Endothelial cell of umbilical vein (primary cell): ENCODE data around the gene SEC24C.

Experiments
- CTCF ChIP-seq, 2 donors: IDR thresholded peaks; 1 replicate in 1 of 2; 2 replicates in 1 of 2; pipeline ENCODE4 v1.5.1; 2011; ENCODE audit warnings: low read length in 2 of 2, mild to moderate bottlenecking in 2 of 2, moderate library complexity in 2 of 2, control low read depth in 1 of 2, inconsistent platforms in 1 of 2, low read depth in 1 of 2; ENCODE audit not compliant: insufficient read depth in 1 of 2; ENCODE audit errors: extremely low read depth in 1 of 2
- EZH2 ChIP-seq: IDR thresholded peaks from 2 replicates; pipeline ENCODE4 v1.6.1; 2012; ENCODE audit warnings: borderline replicate concordance, low read depth, mild to moderate bottlenecking, moderate library complexity, low read length, inconsistent platforms; ENCODE audit not compliant: severe bottlenecking
- MAX ChIP-seq: IDR thresholded peaks from 2 replicates; pipeline ENCODE4 v1.6.1; 2011; ENCODE audit not compliant: insufficient read depth, insufficient read length
- POLR2AphosphoS5 ChIP-seq: IDR thresholded peaks from 2 replicates; pipeline ENCODE4 v1.6.1; 2012; ENCODE audit warnings: low read depth, mild to moderate bottlenecking, control low read depth, low read length, moderate library complexity; ENCODE audit not compliant: insufficient read depth

GRCh38 chr10:73768881-73769280 lies 24.7 kb downstream of the SEC24C start:
- TF ChIP-seq MAX: no peak
- no peak for TF ChIP-seq POLR2AphosphoS5
- no peak for TF ChIP-seq EZH2
- TF ChIP-seq CTCF (IDR thresholded peaks at IDR 0.05; ENCODE audit: extremely low read depth in 1 of 2, insufficient read depth in 1 of 2, low read depth in 1 of 2, low read length in 2 of 2): no peak
